Stimulated activated effector memory CD8-positive, alpha-beta T cell treated with anti-CD3 and anti-CD28 coated beads, Interleukin-12 subunit alpha, Interleukin-12 subunit beta, amount 100 ng/mL, for 72 hours (primary cell): ENCODE results near the gene NPAS3.
A peak's percentile ranks its signal among the peaks of the same experiment; 100 is the strongest.

Experiments used
- ATAC-seq: fragments of 150-1000 bp; cut with Tn5 transposase; 2 replicates; pipeline ENCODE4 v1.10.0; 2021
- DNase-seq, 2 donors: peaks; one replicate each; pipeline ENCODE4 v3.0.0; 2021 to 2022; ENCODE audit warnings: low spot score in 2 of 2
- H3K27ac Mint-ChIP-seq: one replicate; pipeline ENCODE4 v1.8.0; 2022; ENCODE audit warnings: mild to moderate bottlenecking, mixed read lengths
- H3K36me3 Mint-ChIP-seq: one replicate; pipeline ENCODE4 v1.8.0; 2022; ENCODE audit warnings: mild to moderate bottlenecking, mixed read lengths
- H3K4me1 Mint-ChIP-seq: one replicate; pipeline ENCODE4 v1.8.0; 2022; ENCODE audit warnings: mixed read lengths
- H3K4me3 Mint-ChIP-seq: one replicate; pipeline ENCODE4 v1.8.0; 2022; ENCODE audit warnings: mild to moderate bottlenecking, mixed read lengths
- H3K9me3 Mint-ChIP-seq: one replicate; pipeline ENCODE4 v1.8.0; 2022; ENCODE audit warnings: mixed read lengths

The NPAS3 gene

DNA sequence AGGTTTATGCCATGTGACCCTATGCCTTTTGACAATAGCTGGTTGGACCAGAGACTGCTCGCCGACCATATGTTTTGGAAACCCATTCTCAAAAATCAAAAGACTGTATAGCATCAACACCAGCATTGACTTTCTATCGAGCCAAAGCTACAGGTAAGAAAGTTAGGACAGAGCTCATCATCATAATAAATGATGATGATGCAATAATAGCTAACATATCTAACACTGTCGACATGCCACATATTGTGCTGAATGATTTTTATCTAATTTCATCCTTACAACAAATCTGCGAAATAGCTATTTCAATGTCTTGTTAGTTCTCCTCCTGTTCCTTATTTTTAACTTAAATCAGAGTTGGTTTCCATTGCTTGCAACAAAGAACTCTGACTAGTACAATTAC, 909.3 kb downstream of the NPAS3 start:
- no peaks in the 10 kb centered on the region for H3K36me3 Mint-ChIP-seq
- no peaks in the 10 kb centered on the region for H3K4me1 Mint-ChIP-seq
- ATAC-seq (no peak), DNase-seq (no peak)
- H3K9me3 Mint-ChIP-seq, result no peaks in the 10 kb centered on the region
- H3K4me3 Mint-ChIP-seq, result no peak overlapping the region
- H3K27ac Mint-ChIP-seq, result no peak overlapping the region

DNA sequence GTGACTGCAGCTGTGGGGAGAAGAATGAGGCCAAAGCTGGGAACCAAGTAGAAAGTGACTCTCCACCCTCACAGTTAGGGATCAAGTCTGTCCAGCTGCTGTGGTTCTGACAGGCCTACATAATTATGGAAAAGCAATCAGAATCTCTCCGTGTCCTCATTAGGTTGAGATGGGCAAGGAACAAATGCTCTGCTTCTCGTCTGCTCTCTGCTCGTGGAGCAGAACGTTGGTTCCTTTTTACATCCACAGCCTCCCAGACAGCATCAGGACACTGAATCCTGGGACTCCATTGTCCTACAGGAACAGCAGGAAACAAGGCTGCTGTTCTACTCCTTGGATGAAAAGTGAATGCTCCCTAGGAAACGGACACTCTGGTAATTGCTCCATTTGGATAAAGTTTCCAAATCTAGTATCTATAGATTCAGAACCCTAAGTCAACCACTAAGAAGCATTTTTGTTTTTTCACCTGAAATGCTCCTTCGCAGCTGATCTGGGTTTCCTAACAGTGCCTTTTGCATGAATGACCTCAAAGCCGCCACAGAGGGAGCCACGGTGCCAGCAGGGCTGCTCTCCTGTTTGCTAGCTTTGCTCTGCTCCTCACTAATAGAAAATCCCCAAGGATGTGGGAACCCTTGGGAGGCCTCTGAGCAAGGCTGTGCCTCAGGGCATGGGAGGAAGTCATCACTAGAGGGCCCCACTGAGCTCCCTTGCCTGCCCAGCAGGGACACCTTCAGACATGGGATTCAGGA, 910.2 kb downstream of the NPAS3 start:
- H3K4me1 Mint-ChIP-seq, result no peaks in the 10 kb centered on the region
- DNase-seq (no peak), ATAC-seq (no peak)
- H3K4me3 Mint-ChIP-seq, result no peak overlapping the region
- H3K36me3 Mint-ChIP-seq, result no peaks in the 10 kb centered on the region
- no peak overlapping the region for H3K27ac Mint-ChIP-seq
- no peaks in the 10 kb centered on the region for H3K9me3 Mint-ChIP-seq

DNA sequence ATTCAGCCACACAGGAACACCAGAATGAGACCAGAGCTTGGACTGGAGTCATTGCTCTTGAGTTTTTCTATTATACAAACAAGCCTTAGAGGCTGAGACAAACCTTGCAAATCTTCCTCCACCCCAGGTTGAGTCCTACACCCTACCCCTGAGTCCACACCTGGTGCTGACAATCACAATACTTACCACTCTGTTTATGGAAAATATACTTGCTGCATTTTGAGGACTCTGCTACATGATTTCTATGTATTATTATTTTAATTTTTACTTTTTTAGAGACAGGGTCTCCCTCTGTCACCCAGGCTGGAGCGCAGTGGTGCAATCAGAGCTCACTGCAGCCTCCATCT, 910.7 kb downstream of the NPAS3 start:
- ATAC-seq, result no peak
- H3K4me1 Mint-ChIP-seq, result no peaks in the 10 kb centered on the region
- no peak for DNase-seq
- no peaks in the 10 kb centered on the region for H3K36me3 Mint-ChIP-seq
- no peak overlapping the region for H3K4me3 Mint-ChIP-seq
- H3K27ac Mint-ChIP-seq, result no peak overlapping the region
- H3K9me3 Mint-ChIP-seq, result no peaks in the 10 kb centered on the region

DNA sequence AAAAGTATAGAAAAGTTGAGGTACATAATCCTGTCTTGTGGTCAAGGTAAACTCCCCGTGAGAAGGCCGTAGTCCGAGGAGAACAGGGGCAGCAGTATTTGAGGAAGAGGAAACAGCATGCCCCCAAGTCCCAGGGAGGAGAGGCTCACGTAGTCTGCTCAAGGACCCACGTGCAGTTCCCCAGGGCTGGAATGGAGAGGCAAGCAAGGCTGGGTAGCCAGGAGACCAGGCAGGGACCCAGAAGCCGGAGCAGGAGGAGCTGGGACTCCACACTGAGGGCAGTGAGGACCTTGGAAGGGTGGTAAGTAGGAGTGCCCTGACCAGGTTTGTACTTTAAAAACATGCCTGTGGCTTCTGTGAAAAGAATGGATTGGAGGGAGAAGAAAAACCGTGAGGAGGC, 912.1 kb downstream of the NPAS3 start:
- H3K4me3 Mint-ChIP-seq, result no peak overlapping the region
- H3K4me1 Mint-ChIP-seq, result no peaks in the 10 kb centered on the region
- H3K36me3 Mint-ChIP-seq, result no peaks in the 10 kb centered on the region
- peak overlapping the region; percentile 67 for H3K27ac Mint-ChIP-seq
- ATAC-seq, result no peak
- no peaks in the 10 kb centered on the region for H3K9me3 Mint-ChIP-seq
- no peak for DNase-seq

- no peaks in the 10 kb centered on the region for H3K36me3 Mint-ChIP-seq
- no peak overlapping the region for H3K4me3 Mint-ChIP-seq
- no peaks in the 10 kb centered on the region for H3K4me1 Mint-ChIP-seq
- no peak for DNase-seq
- no peak for ATAC-seq
- peaks cover 2% of the 10 kb centered on the region for H3K9me3 Mint-ChIP-seq
- H3K27ac Mint-ChIP-seq, result peak overlapping the region; percentile 67
Observed at GRCh38 chr14:33851366-33851765, 912.7 kb downstream of the NPAS3 start.

DNA sequence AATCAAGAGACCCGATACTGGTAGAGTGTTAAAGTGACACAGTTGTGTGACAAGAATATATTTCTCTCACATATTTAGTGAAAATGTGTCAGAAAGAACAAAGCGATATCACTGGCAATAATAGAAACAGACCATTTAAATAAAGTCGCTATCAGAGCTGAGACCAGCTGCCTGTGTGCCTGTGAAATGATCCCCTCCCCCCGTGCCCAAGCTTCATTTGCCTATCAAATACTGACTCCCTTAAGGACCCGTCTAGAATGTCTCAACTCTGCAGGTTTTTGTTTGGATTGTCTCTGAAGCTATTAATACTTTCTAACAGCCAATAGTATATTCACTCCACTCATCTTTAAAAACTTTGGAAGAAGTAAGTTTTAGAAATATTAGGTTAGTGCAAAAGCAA, 913.3 kb downstream of the NPAS3 start:
- H3K4me1 Mint-ChIP-seq, result no peaks in the 10 kb centered on the region
- no peak overlapping the region for H3K4me3 Mint-ChIP-seq
- no peak for DNase-seq
- no peaks in the 10 kb centered on the region for H3K36me3 Mint-ChIP-seq
- ATAC-seq, result no peak
- no peak overlapping the region for H3K27ac Mint-ChIP-seq
- peaks cover 2% of the 10 kb centered on the region for H3K9me3 Mint-ChIP-seq
